Measurements from ENCODE around the gene WSCD1.

The WSCD1 gene

GRCh38 chr17:6159541-6160231 is 89.5 kb downstream of the WSCD1 start:
- ATAC-seq (replicated peaks) (no peak), DNase-seq (no peak)
- peaks cover 0 to 2% of the 10 kb centered on the region in 2 donors for H3K9me3 Mint-ChIP-seq
- H3K36me3 Mint-ChIP-seq, result no peaks in the 10 kb centered on the region
- H3K27ac Mint-ChIP-seq, result no peak overlapping the region
- peaks cover 5 to 6% of the 10 kb centered on the region in 2 donors for H3K27me3 Mint-ChIP-seq
- H3K4me3 Mint-ChIP-seq, result no peak overlapping the region
- no peaks in the 10 kb centered on the region for H3K4me1 Mint-ChIP-seq

- ATAC-seq (replicated peaks), result no peak
- Mint-ChIP-seq H3K4me3 (no peak overlapping the region), H3K27me3 (peaks cover 5 to 8% of the 10 kb centered on the region in 2 donors), H3K36me3 (no peaks in the 10 kb centered on the region), H3K27ac (no peak overlapping the region), H3K9me3 (peaks cover 0 to 2% of the 10 kb centered on the region in 2 donors), H3K4me1 (no peaks in the 10 kb centered on the region)
- no peak for DNase-seq
Measured at GRCh38 chr17:6160232-6160555, 90.0 kb downstream of the WSCD1 start.

DNA sequence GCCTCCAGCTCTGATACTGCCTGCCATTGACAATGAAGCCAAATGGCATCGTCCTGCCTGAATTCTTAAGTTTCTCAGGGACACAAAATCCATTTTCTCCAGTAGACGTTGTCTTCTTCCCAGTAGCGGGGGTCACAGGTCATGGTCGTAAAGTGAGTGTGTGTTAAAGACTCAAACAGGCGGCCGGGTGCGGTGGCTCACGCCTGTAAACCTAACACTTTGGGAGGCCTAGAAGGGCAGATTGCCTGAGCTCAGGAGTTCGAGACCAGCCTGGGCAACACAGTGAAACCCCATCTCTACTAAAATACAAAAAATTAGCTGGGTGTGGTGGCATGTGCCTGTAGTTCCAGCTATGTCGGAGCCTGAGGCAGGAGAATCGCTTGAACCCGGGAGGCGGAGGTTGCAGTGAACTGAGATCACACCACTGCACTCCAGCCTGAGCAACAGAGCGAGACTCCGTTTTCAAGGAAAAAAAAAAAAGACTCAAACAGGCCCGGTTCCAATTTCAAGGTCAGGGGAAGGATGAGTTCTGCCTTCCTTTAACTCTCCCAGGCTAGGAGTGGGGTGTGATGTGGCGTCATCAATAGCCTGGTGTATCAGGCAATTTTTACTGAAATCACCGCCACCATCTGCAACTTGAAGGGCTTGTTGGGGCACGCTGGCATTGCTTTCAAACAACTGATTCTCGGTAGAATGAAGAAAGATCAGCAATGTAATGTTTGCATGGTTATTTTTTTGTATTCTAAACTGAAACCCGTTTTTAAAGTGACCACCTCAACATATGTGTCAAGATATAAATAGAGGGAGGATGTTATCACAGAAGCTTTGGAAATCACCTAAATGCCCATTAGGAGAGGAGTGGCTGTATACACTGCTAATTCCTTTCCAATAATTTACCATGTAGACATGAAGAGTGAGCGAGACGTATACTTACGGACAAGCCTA is 91.0 kb downstream of the WSCD1 start:
- Mint-ChIP-seq H3K27me3 (peaks cover 5 to 8% of the 10 kb centered on the region in 2 donors), H3K27ac (no peak overlapping the region), H3K36me3 (no peaks in the 10 kb centered on the region), H3K4me1 (no peaks in the 10 kb centered on the region), H3K9me3 (peaks cover 0 to 1% of the 10 kb centered on the region in 2 donors), H3K4me3 (no peak overlapping the region)
- DNase-seq (no peak), ATAC-seq (replicated peaks) (no peak)

DNA sequence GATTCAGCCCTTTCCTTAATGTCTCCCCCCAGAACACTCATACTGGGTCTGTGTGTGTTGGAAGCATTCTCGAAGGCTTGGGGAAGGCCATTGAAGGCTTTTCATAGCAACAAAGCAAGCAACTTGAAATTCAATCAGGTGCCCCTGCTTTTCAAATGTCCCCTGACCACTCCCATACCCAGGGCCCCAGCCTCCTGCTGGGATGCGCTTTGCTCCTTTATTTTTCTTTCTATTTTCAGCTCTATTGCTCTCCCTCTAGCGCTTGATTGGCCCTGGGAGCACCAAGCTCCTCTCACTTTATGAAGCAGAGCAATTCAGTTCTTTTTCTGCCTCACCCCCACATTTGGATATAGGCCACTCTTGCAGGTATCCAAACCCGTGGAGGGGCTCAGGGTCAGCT is 92.0 kb downstream of the WSCD1 start:
- Mint-ChIP-seq H3K27me3 (peaks cover 5 to 12% of the 10 kb centered on the region in 2 donors), H3K4me3 (no peak overlapping the region), H3K9me3 (no peaks in the 10 kb centered on the region), H3K36me3 (no peaks in the 10 kb centered on the region), H3K27ac (no peak overlapping the region), H3K4me1 (no peaks in the 10 kb centered on the region)
- no peak for DNase-seq
- no peak for ATAC-seq (replicated peaks)

GRCh38 chr17:6162892-6163291 is 92.7 kb downstream of the WSCD1 start:
- H3K27ac Mint-ChIP-seq, result no peak overlapping the region
- no peaks in the 10 kb centered on the region for H3K9me3 Mint-ChIP-seq
- peaks cover 5 to 12% of the 10 kb centered on the region in 2 donors for H3K27me3 Mint-ChIP-seq
- no peak for DNase-seq
- H3K36me3 Mint-ChIP-seq, result no peaks in the 10 kb centered on the region
- H3K4me3 Mint-ChIP-seq, result no peak overlapping the region
- ATAC-seq (replicated peaks), result no peak
- no peaks in the 10 kb centered on the region for H3K4me1 Mint-ChIP-seq

- DNase-seq, result no peak
- H3K27ac Mint-ChIP-seq, result no peak overlapping the region
- ATAC-seq (replicated peaks), result no peak
Measured at GRCh38 chr17:6163612-6164333, 93.6 kb downstream of the WSCD1 start.

DNA sequence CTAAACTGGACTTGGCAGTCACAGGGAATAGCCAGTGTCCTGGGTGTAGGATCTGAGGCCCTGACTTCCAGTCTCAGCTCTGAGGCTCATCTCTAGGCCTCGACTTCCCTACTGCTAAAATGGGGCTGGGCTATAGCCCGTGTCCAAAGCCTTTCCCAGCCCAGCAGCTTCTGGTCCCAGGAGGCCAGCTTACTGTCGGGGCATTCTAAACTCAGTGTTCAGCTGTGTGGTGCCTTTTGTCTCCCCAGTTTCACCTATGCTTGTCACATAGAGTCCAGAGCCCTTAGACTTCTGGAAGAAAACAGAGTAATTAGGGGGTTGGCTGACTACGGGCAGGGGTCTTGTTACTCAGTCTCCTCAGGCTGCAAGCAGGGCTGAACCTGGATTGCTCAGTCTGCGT is 94.8 kb downstream of the WSCD1 start:
- ATAC-seq (replicated peaks) (no peak), DNase-seq (no peak)
- Mint-ChIP-seq H3K4me1 (no peaks in the 10 kb centered on the region), H3K27ac (no peak overlapping the region), H3K9me3 (peaks cover 0 to 4% of the 10 kb centered on the region in 2 donors), H3K4me3 (no peak overlapping the region), H3K36me3 (peaks cover 0 to 2% of the 10 kb centered on the region in 2 donors), H3K27me3 (peaks cover 5 to 12% of the 10 kb centered on the region in 2 donors)

More at GRCh38 chr17:6163612-6164333, 93.6 kb downstream of the WSCD1 start:
- no peaks in the 10 kb centered on the region for H3K9me3 Mint-ChIP-seq
- H3K4me1 Mint-ChIP-seq, result no peaks in the 10 kb centered on the region
- no peaks in the 10 kb centered on the region for H3K36me3 Mint-ChIP-seq
- no peak overlapping the region for H3K4me3 Mint-ChIP-seq
- peaks cover 5 to 12% of the 10 kb centered on the region in 2 donors for H3K27me3 Mint-ChIP-seq

DNA sequence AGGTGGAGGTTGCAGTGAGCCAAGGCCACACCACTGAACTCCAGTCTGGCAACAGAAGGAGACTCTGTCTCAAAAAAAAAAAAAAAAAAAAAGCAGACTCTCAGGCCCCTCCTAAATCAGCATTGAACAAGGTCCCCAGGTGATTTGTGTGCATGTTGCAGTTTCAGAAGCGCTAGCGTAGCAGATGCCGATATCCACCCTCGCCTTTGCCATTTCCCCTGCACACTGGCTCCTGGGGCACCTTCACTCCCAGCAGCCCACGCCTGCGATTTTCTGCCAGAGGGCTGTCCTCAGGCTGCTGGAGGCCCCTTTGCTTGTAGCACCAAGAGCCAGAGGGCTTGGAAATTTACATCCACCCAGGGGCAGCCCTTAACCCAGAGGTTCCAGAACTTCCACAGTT is 95.6 kb downstream of the WSCD1 start:
- Mint-ChIP-seq H3K4me3 (no peak overlapping the region), H3K27me3 (peaks cover 5 to 12% of the 10 kb centered on the region in 2 donors)

DNA sequence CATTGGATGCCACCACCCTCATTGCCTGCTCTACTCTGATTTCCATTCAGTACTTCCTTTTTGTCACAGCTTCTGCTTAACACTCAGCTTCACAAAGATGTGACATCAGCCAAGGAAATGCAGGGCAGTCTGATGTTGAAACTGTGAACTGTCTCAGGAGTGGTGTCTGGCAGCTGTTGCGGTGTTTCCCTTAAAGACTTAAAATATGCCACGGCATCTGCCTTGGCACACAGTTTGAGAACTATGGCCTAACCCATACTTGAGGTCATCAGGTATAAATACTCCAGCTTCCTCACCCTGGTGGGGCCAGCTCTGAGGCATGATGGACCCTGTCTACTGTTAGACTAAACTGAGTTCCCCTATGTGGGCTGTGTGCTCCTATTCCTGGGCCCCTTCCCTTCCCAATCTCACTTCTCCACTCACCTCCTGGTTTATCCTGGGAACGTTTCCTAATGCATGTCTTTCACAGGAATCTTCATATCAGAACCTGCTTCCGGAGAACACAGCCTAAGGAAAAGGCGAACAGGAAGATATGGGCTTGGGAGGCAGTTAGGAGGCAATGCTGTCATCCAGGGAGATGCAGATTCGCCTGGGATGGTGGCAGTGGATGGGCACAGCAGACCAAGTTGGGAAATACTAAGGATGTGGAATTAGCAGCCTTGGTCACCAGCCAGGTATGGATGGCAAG is 96.5 kb downstream of the WSCD1 start:
- H3K4me1 Mint-ChIP-seq, result no peaks in the 10 kb centered on the region
- DNase-seq (no peak), ATAC-seq (replicated peaks) (no peak)
- H3K9me3 Mint-ChIP-seq, result peaks cover 5 to 9% of the 10 kb centered on the region in 2 donors
- peaks cover 0 to 2% of the 10 kb centered on the region in 2 donors for H3K36me3 Mint-ChIP-seq
- no peak overlapping the region for H3K27ac Mint-ChIP-seq
- peaks cover 8 to 12% of the 10 kb centered on the region in 2 donors for H3K27me3 Mint-ChIP-seq
- no peak overlapping the region for H3K4me3 Mint-ChIP-seq

More for the DNA sequence above, 95.6 kb downstream of the WSCD1 start:
- Mint-ChIP-seq H3K9me3 (peaks cover 4 to 6% of the 10 kb centered on the region in 2 donors), H3K36me3 (peaks cover 0 to 2% of the 10 kb centered on the region in 2 donors), H3K27ac (no peak overlapping the region), H3K4me1 (no peaks in the 10 kb centered on the region)
- ATAC-seq (replicated peaks) (no peak), DNase-seq (no peak)

GRCh38 chr17:6168296-6168695 is 98.1 kb downstream of the WSCD1 start:
- no peak overlapping the region for H3K4me3 Mint-ChIP-seq
- peaks cover 4 to 12% of the 10 kb centered on the region in 2 donors for H3K27me3 Mint-ChIP-seq
- ATAC-seq (replicated peaks), result no peak
- peaks cover 0 to 2% of the 10 kb centered on the region in 2 donors for H3K36me3 Mint-ChIP-seq
- no peak overlapping the region for H3K27ac Mint-ChIP-seq
- DNase-seq, result no peak
- H3K9me3 Mint-ChIP-seq, result peaks cover 5 to 9% of the 10 kb centered on the region in 2 donors
- H3K4me1 Mint-ChIP-seq, result no peaks in the 10 kb centered on the region

DNA sequence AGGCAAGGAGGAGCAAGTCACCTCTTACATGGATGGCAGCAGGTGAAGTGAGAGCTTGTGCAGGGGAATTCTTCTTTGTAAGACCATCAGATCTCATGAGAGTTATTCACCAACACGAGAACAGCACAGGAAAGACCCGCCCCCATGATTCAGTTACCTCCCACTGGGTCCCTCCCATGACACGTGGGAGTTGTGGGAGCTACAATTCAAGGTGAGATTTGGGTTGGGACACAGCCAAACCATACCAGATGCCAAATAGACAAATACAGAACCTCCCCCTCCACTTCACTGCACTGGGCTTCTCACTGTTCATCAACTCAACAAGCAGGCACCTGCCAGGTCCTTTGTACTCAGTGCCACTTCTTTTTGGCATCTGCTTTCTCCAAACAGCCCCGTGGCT is 100.2 kb downstream of the WSCD1 start:
- peaks cover 0 to 2% of the 10 kb centered on the region in 2 donors for H3K36me3 Mint-ChIP-seq
- no peak for ATAC-seq (replicated peaks)
- no peaks in the 10 kb centered on the region for H3K4me1 Mint-ChIP-seq
- peaks cover 5 to 9% of the 10 kb centered on the region in 2 donors for H3K9me3 Mint-ChIP-seq
- DNase-seq, result no peak
- peaks cover 7 to 8% of the 10 kb centered on the region in 2 donors for H3K27me3 Mint-ChIP-seq
- H3K27ac Mint-ChIP-seq, result no peak overlapping the region
- H3K4me3 Mint-ChIP-seq, result no peak overlapping the region

GRCh38 chr17:6172642-6173330 is 102.6 kb downstream of the WSCD1 start:
- Mint-ChIP-seq H3K4me1 (no peaks in the 10 kb centered on the region), H3K27ac (no peak overlapping the region), H3K36me3 (peaks cover 0 to 2% of the 10 kb centered on the region in 2 donors), H3K4me3 (no peak overlapping the region), H3K9me3 (peaks cover 5 to 9% of the 10 kb centered on the region in 2 donors), H3K27me3 (peaks cover 0 to 7% of the 10 kb centered on the region in 2 donors)
- no peak for ATAC-seq (replicated peaks)
- DNase-seq, result no peak

DNA sequence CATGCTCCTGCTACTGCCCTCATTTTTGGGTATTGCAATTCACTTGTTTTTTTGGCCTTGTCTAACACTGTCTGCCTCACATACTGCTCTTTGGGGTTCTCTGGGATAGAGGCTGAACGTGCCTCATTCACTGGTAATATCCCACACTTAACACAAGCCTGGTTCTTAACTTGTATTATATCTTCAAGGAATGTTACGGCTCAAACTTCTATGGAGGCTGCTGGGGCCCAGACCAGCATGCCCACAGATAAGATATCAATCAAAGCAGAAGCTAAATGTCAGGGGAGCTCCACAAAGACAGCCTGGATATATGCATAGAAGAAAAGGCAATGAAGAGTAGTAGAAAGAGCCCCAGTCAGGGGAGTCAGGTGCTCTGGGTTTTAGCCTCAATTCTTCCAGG is 103.5 kb downstream of the WSCD1 start:
- H3K9me3 Mint-ChIP-seq, result peaks cover 5 to 9% of the 10 kb centered on the region in 2 donors
- peaks cover under 1 to 7% of the 10 kb centered on the region in 2 donors for H3K27me3 Mint-ChIP-seq
- no peak overlapping the region for H3K27ac Mint-ChIP-seq
- no peaks in the 10 kb centered on the region for H3K4me1 Mint-ChIP-seq
- H3K36me3 Mint-ChIP-seq, result peaks cover 0 to 2% of the 10 kb centered on the region in 2 donors
- DNase-seq (no peak), ATAC-seq (replicated peaks) (no peak)
- no peak overlapping the region for H3K4me3 Mint-ChIP-seq
